Mesenchymal stem cell (in vitro differentiated cells and primary cell): Measurements from ENCODE around the gene GPHN.

ENCODE experiments used
- DNase-seq: peaks from one replicate; pipeline ENCODE4 v3.0.0-alpha.2; 2013
- H2AFZ ChIP-seq: one replicate; pipeline ENCODE4 v1.6.1; 2013; ENCODE audit warnings: low read depth, mild to moderate bottlenecking, control low read depth, inconsistent platforms, low read length, moderate library complexity
- H2AK5ac ChIP-seq: 2 replicates; pipeline ENCODE4 v1.6.1; 2013; ENCODE audit warnings: low read length, moderate library complexity, mild to moderate bottlenecking, inconsistent platforms; ENCODE audit not compliant: severe bottlenecking
- H2BK120ac ChIP-seq: one replicate; pipeline ENCODE4 v1.6.1; 2013; ENCODE audit warnings: low read depth, mild to moderate bottlenecking, inconsistent platforms, low read length, moderate library complexity
- H2BK12ac ChIP-seq, 2 experiments: one replicate each; pipeline ENCODE4 v1.6.1; 2013; ENCODE audit warnings: inconsistent platforms in 2 of 2, low read length in 2 of 2, mild to moderate bottlenecking in 2 of 2, moderate library complexity in 2 of 2, control low read depth in 1 of 2
- H2BK15ac ChIP-seq: one replicate; pipeline ENCODE4 v1.6.1; 2013; ENCODE audit warnings: mild to moderate bottlenecking, low read depth, inconsistent platforms; ENCODE audit not compliant: poor library complexity, severe bottlenecking
- H2BK5ac ChIP-seq: 2 replicates; pipeline ENCODE4 v1.6.1; 2013; ENCODE audit warnings: low read depth, mild to moderate bottlenecking, low read length, control low read depth, inconsistent platforms; ENCODE audit not compliant: poor library complexity, severe bottlenecking
- H3K14ac ChIP-seq, 2 experiments: one replicate each; pipeline ENCODE4 v1.6.1; 2013; ENCODE audit warnings: inconsistent platforms in 2 of 2, low read length in 2 of 2, control low read depth in 1 of 2, mild to moderate bottlenecking in 1 of 2, moderate library complexity in 1 of 2
- H3K18ac ChIP-seq, 2 experiments: one replicate each; pipeline ENCODE4 v1.6.1; 2013; ENCODE audit warnings: inconsistent platforms in 2 of 2, low read length in 2 of 2, control low read depth in 1 of 2, low read depth in 1 of 2, mild to moderate bottlenecking in 1 of 2
- H3K23ac ChIP-seq, 2 experiments: one replicate each; pipeline ENCODE4 v1.6.1; 2013; ENCODE audit warnings: inconsistent platforms in 2 of 2, low read length in 2 of 2, mild to moderate bottlenecking in 2 of 2, moderate library complexity in 2 of 2, control low read depth in 1 of 2
- H3K27ac ChIP-seq: 2 replicates; pipeline ENCODE4 v1.5.1; 2013; ENCODE audit warnings: mild to moderate bottlenecking, moderate library complexity, low read length, control low read depth, inconsistent platforms; ENCODE audit not compliant: poor library complexity, severe bottlenecking
- H3K27me3 ChIP-seq, 2 experiments: 2 replicates each; pipeline versions ENCODE4 v1.6.1 to v1.7.0; 2013; ENCODE audit warnings: low read length in 2 of 2, mild to moderate bottlenecking in 2 of 2, moderate library complexity in 2 of 2, control low read depth in 1 of 2, inconsistent platforms in 1 of 2; ENCODE audit not compliant: control insufficient read depth in 1 of 2, insufficient read depth in 1 of 2
- H3K36me3 ChIP-seq, 2 experiments: 2 replicates each; pipeline versions ENCODE4 v1.6.1 to v1.7.0; 2013; ENCODE audit warnings: low read length in 2 of 2, control low read depth in 1 of 2, inconsistent platforms in 1 of 2, low read depth in 1 of 2, mild to moderate bottlenecking in 1 of 2; ENCODE audit not compliant: insufficient read depth in 2 of 2, control insufficient read depth in 1 of 2
- H3K4ac ChIP-seq, 2 experiments: one replicate each; pipeline ENCODE4 v1.6.1; 2013; ENCODE audit warnings: inconsistent platforms in 2 of 2, low read length in 2 of 2, mild to moderate bottlenecking in 2 of 2, moderate library complexity in 2 of 2, control low read depth in 1 of 2, low read depth in 1 of 2
- H3K4me1 ChIP-seq: 2 replicates; pipeline ENCODE4 v1.6.1; 2013; ENCODE audit warnings: low read depth, low read length, control low read depth; ENCODE audit not compliant: control insufficient read depth, insufficient read depth
- H3K4me2 ChIP-seq: 2 replicates; pipeline ENCODE4 v1.6.1; 2013; ENCODE audit warnings: low read length, mild to moderate bottlenecking, inconsistent platforms; ENCODE audit not compliant: poor library complexity, severe bottlenecking
- H3K4me3 ChIP-seq, 2 experiments: 2 replicates each; pipeline versions ENCODE4 v1.5.1 to v1.7.0; 2013; ENCODE audit warnings: low read length in 2 of 2, mild to moderate bottlenecking in 2 of 2, control low read depth in 1 of 2, low read depth in 1 of 2; ENCODE audit not compliant: insufficient read depth in 1 of 2
- H3K79me1 ChIP-seq: replicated peaks from 2 replicates; pipeline ENCODE4 v1.6.1; 2013; ENCODE audit warnings: mild to moderate bottlenecking, control low read depth, low read length, inconsistent platforms; ENCODE audit not compliant: poor library complexity, severe bottlenecking
- H3K9ac ChIP-seq: 2 replicates; pipeline ENCODE4 v1.7.0; 2013; ENCODE audit warnings: mild to moderate bottlenecking, low read length, moderate library complexity
- H3K9me3 ChIP-seq: 2 replicates; pipeline ENCODE4 v1.7.0; 2013; ENCODE audit warnings: mild to moderate bottlenecking, low read length; ENCODE audit not compliant: control insufficient read depth
- H4K8ac ChIP-seq: one replicate; pipeline ENCODE4 v1.6.1; 2013; ENCODE audit warnings: inconsistent platforms, mild to moderate bottlenecking, low read length, moderate library complexity
- H4K91ac ChIP-seq: one replicate; pipeline ENCODE4 v1.6.1; 2013; ENCODE audit warnings: mild to moderate bottlenecking, low read length, inconsistent platforms
- WGBS: methylation state at CpG from one replicate; pipeline ENCODE4 v1.1.7; 2013; ENCODE audit warnings: mixed read lengths; 5-methylcytosine and 5-hydroxymethylcytosine counted together

Gene GPHN

GRCh38 chr14:66600416-66600815 lies 92.5 kb downstream of the GPHN start:
- H2BK5ac ChIP-seq, result no peak overlapping the region
- no peak overlapping the region for H3K27ac ChIP-seq
- no peak overlapping the region for H2AFZ ChIP-seq
- H2BK15ac ChIP-seq, result no peak overlapping the region
- WGBS, result 22% methylated on average over 1 of the region's 3 CpGs
- H3K23ac ChIP-seq, result no peak overlapping the region
- H4K8ac ChIP-seq, result no peak overlapping the region
- H3K27me3 ChIP-seq, result no peaks in the 10 kb centered on the region
- no peak overlapping the region for H3K18ac ChIP-seq
- H3K4me3 ChIP-seq, result no peak overlapping the region
- no peak overlapping the region for H3K14ac ChIP-seq
- H3K9ac ChIP-seq, result no peak overlapping the region
- no peaks in the 10 kb centered on the region for H3K4me1 ChIP-seq
- no peak overlapping the region for H2BK120ac ChIP-seq
- DNase-seq, result peak; percentile 29
- H4K91ac ChIP-seq, result no peak overlapping the region
- H2BK12ac ChIP-seq, result no peak overlapping the region
- H3K4me2 ChIP-seq, result no peak overlapping the region
- no peak overlapping the region for H3K4ac ChIP-seq
- peaks cover 5% of the 10 kb centered on the region for H3K79me1 ChIP-seq
- H3K36me3 ChIP-seq, result no peaks in the 10 kb centered on the region
- H2AK5ac ChIP-seq, result no peak overlapping the region
- no peaks in the 10 kb centered on the region for H3K9me3 ChIP-seq

GRCh38 chr14:66601932-66602578 lies 94.1 kb downstream of the GPHN start:
- Histone ChIP-seq H2BK5ac (no peak overlapping the region), H3K27ac (no peak overlapping the region), H3K18ac (no peak overlapping the region), H3K14ac (no peak overlapping the region), H2BK120ac (no peak overlapping the region), H4K91ac (no peak overlapping the region), H2AK5ac (no peak overlapping the region), H3K36me3 (no peaks in the 10 kb centered on the region), H3K4me1 (no peaks in the 10 kb centered on the region), H3K9ac (no peak overlapping the region), H2AFZ (no peak overlapping the region), H3K9me3 (no peaks in the 10 kb centered on the region), H3K4me3 (no peak overlapping the region), H2BK15ac (no peak overlapping the region), H3K23ac (no peak overlapping the region), H3K79me1 (peaks cover 3% of the 10 kb centered on the region), H2BK12ac (no peak overlapping the region), H4K8ac (no peak overlapping the region), H3K4ac (no peak overlapping the region), H3K27me3 (no peaks in the 10 kb centered on the region), H3K4me2 (no peak overlapping the region)
- no peak for DNase-seq
- no CpG with 5 or more reads among the region's 2 CpGs for WGBS

- no peak for DNase-seq
- Histone ChIP-seq H2AK5ac (no peak overlapping the region), H3K14ac (no peak overlapping the region), H2BK15ac (no peak overlapping the region), H3K4me2 (no peak overlapping the region), H2BK12ac (no peak overlapping the region), H3K36me3 (no peaks in the 10 kb centered on the region), H3K79me1 (peaks cover 2% of the 10 kb centered on the region), H4K8ac (no peak overlapping the region), H3K27ac (no peak overlapping the region), H2BK120ac (no peak overlapping the region), H3K18ac (no peak overlapping the region), H3K23ac (no peak overlapping the region), H3K9me3 (no peaks in the 10 kb centered on the region), H3K4me1 (no peaks in the 10 kb centered on the region), H4K91ac (no peak overlapping the region), H2BK5ac (no peak overlapping the region), H3K4me3 (no peak overlapping the region), H3K27me3 (no peaks in the 10 kb centered on the region), H3K9ac (no peak overlapping the region), H2AFZ (no peak overlapping the region), H3K4ac (no peak overlapping the region)
These were observed 96.0 kb downstream of the GPHN start for GRCh38 chr14:66603945-66604344.

GRCh38 chr14:66606826-66607225 lies 98.9 kb downstream of the GPHN start:
- peaks cover 3% of the 10 kb centered on the region for H3K79me1 ChIP-seq
- no peak overlapping the region for H3K4ac ChIP-seq
- H3K27ac ChIP-seq, result no peak overlapping the region
- no peak overlapping the region for H2BK15ac ChIP-seq
- DNase-seq, result no peak
- no peak overlapping the region for H2BK5ac ChIP-seq
- H2AFZ ChIP-seq, result no peak overlapping the region
- no peaks in the 10 kb centered on the region for H3K4me1 ChIP-seq
- no peak overlapping the region for H3K9ac ChIP-seq
- H3K4me2 ChIP-seq, result no peak overlapping the region
- H3K18ac ChIP-seq, result no peak overlapping the region
- no peaks in the 10 kb centered on the region for H3K27me3 ChIP-seq
- no peaks in the 10 kb centered on the region for H3K36me3 ChIP-seq
- no peak overlapping the region for H3K23ac ChIP-seq
- no peaks in the 10 kb centered on the region for H3K9me3 ChIP-seq
- no peak overlapping the region for H2BK120ac ChIP-seq
- WGBS, result 95% methylated on average over 2 of the region's 2 CpGs
- H3K4me3 ChIP-seq, result no peak overlapping the region
- H4K8ac ChIP-seq, result no peak overlapping the region
- no peak overlapping the region for H4K91ac ChIP-seq
- no peak overlapping the region for H3K14ac ChIP-seq
- H2AK5ac ChIP-seq, result no peak overlapping the region
- H2BK12ac ChIP-seq, result no peak overlapping the region
